Measurements from ENCODE around the gene CPHXL. TPM values are rescaled to one million over a fixed set of nuclear protein-coding genes. Genes with fewer than 3 reads are reported as not detected.

The CPHXL gene
- total RNA-seq, 1 experiment from 2014 or later, result not detected

DNA sequence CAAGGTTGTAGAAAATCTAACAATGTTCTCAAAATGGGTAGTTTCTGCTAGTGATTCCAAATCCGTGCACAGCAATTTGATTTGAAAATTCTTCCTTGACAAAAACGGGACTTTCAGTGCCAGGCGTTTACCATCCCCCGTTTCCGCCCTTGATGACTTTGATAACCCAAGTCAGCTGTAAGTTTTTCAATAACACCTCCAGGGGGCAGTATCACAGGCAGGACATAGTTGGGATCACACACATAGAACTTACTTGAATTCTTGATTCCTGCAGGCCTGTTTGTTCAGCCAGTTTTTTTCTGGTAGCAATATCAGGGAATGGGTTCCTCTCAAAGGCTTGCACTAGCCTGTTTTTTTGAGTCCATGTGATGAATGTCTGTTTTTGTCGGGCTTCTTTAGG is 30.6 kb downstream of the CPHXL start:
- Mint-ChIP-seq H3K4me3 (no peak overlapping the region), H3K27ac (no peak overlapping the region), H3K4me1 (0 out of 4 replicates have a peak, but pooled peaks cover 0 to 2% of the 10 kb centered on the region in 2 experiments), H3K9me3 (no peaks in the 10 kb centered on the region), H3K36me3 (ENCODE audit: insufficient read depth in 1 of 3, low read depth in 3 of 3) (no peaks in the 10 kb centered on the region), H3K27me3 (ENCODE audit: low read depth) (no peaks in the 10 kb centered on the region; the same call in 1 of the 2 replicates)
- no peak overlapping the region for H4K91ac ChIP-seq (ENCODE audit: insufficient read length, low read depth, low read length)
- no peaks in the 10 kb centered on the region for H3K9me3 ChIP-seq (ENCODE audit: control insufficient read depth, low read depth, low read length)
- H3K27ac ChIP-seq (ENCODE audit: insufficient read length, low read depth, low read length), result no peak overlapping the region
- no peak overlapping the region for H3K4ac ChIP-seq (ENCODE audit: low read depth, low read length)
- H3K27me3 ChIP-seq (ENCODE audit: insufficient read depth, low read length), result no peaks in the 10 kb centered on the region
- H2AFZ ChIP-seq (ENCODE audit: low read length), result no peak overlapping the region
- no peak overlapping the region for H3T11ph ChIP-seq (ENCODE audit: low read length)
- H3K4me1 ChIP-seq (ENCODE audit: insufficient read depth, low read length), result no peaks in the 10 kb centered on the region
- no peak overlapping the region for H3K4me2 ChIP-seq (ENCODE audit: insufficient read depth, insufficient read length, low read length)
- H2AK5ac ChIP-seq (ENCODE audit: insufficient read length, low read length), result no peak overlapping the region
- no peak overlapping the region for H2BK120ac ChIP-seq (ENCODE audit: low read depth, low read length, poor library complexity, severe bottlenecking)
- no peak for DNase-seq
- no peak overlapping the region for H3K18ac ChIP-seq (ENCODE audit: insufficient read length, low read depth, low read length)
- H3K23me2 ChIP-seq (ENCODE audit: insufficient read length, low read depth, low read length, poor library complexity, severe bottlenecking), result no peaks in the 10 kb centered on the region
- H4K20me1 ChIP-seq (ENCODE audit: control insufficient read depth, insufficient read depth, insufficient read length), result no peaks in the 10 kb centered on the region
- no peak overlapping the region for H2BK15ac ChIP-seq (ENCODE audit: low read depth, low read length)
- H2BK20ac ChIP-seq (ENCODE audit: low read depth, low read length, poor library complexity, severe bottlenecking), result no peak overlapping the region
- H3K56ac ChIP-seq (ENCODE audit: insufficient read length, low read depth, low read length), result no peak overlapping the region
- H3K14ac ChIP-seq (ENCODE audit: insufficient read depth, low read length), result no peak overlapping the region
- H3K9ac ChIP-seq (ENCODE audit: extremely low read depth, insufficient read length, low read length), result no peak overlapping the region
- H4K8ac ChIP-seq (replicated peaks; ENCODE audit: insufficient read length, low read depth, low read length), result no peak overlapping the region
- no peaks in the 10 kb centered on the region for H3K79me1 ChIP-seq (ENCODE audit: insufficient read depth, low read depth, low read length, poor library complexity, severe bottlenecking)
- TF ChIP-seq, protein P1, sequence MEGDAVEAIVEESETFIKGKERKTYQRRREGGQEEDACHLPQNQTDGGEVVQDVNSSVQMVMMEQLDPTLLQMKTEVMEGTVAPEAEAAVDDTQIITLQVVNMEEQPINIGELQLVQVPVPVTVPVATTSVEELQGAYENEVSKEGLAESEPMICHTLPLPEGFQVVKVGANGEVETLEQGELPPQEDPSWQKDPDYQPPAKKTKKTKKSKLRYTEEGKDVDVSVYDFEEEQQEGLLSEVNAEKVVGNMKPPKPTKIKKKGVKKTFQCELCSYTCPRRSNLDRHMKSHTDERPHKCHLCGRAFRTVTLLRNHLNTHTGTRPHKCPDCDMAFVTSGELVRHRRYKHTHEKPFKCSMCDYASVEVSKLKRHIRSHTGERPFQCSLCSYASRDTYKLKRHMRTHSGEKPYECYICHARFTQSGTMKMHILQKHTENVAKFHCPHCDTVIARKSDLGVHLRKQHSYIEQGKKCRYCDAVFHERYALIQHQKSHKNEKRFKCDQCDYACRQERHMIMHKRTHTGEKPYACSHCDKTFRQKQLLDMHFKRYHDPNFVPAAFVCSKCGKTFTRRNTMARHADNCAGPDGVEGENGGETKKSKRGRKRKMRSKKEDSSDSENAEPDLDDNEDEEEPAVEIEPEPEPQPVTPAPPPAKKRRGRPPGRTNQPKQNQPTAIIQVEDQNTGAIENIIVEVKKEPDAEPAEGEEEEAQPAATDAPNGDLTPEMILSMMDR (conservative IDR thresholded peaks at IDR 0.05), result peak; percentile 59
- WGBS (ENCODE audit: extremely low coverage, insufficient read length, low lambda C conversion rate), result no CpG with 5 or more reads among the region's 6 CpGs
- no peak overlapping the region for H4K5ac ChIP-seq (ENCODE audit: insufficient read length, low read depth, low read length)
- H3K23ac ChIP-seq (ENCODE audit: insufficient read length, low read depth, low read length), result no peak overlapping the region
- H2BK5ac ChIP-seq (ENCODE audit: insufficient read length, low read length), result no peak overlapping the region
- H3K79me2 ChIP-seq (ENCODE audit: insufficient read depth, low read length), result no peaks in the 10 kb centered on the region
- H2BK12ac ChIP-seq (ENCODE audit: insufficient read length, low read depth, low read length), result no peak overlapping the region

Data from H9 (cell line).